ENCODE data around the gene RTN4R.
"Not testable (repeated sequence)": the region's sequence is repeated elsewhere in the genome, so short reads cannot be mapped to it uniquely, and the experiment has no call there.

Gene RTN4R

DNA sequence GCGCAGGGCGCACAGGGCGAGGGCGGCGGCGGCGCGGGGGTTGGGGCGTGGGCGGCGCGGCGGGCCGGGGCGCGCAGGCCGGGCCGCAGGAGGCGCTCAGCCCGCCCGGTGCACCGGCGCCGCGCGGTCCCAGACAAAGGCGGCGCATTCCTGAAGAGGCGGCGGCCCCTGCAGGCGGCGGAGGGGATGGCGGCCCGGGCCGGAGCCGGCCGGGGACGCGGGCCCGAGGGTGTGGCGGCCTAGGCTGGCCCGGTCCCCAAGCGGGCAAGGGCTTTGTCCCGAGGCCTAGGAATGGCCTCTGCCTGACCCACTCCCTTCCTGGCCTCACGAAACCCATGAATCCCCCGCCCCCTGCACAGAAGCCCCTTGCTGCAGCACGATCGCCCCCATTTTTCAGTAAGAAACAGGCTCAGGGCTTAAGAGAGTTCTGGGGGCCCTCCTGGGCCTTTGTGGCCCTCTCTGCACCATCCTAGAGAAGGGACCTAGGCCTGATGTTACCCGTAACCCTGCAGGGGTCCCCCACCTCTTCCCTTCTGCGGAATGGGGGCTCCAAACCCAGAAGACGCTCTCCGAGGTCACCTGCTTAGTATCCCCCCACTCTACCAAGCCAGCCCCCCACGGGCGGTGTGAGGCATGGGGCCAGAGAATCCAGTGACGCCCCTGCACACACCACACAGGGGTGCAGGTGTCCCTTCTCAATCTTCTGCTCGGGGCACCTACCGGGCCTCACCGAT, at the start of gene RTN4R:
Gene RTN4R (minus strand): TSS at position 40 of the 734 bp plus-strand sequence. CDS start 226 bp downstream, outside the sequence.
- peaks cover 6% of the 10 kb centered on the region for H3K4me1 Mint-ChIP-seq
- H3K27ac Mint-ChIP-seq: no peak within 1 kb of the TSS
- H3K9me3 Mint-ChIP-seq: no peaks in the 10 kb centered on the region
- H3K36me3 Mint-ChIP-seq: no peaks in the 10 kb centered on the region
- peaks cover 31% of the 10 kb centered on the region for H3K27me3 Mint-ChIP-seq
- CTCF ChIA-PET: no interaction called here
- peak within 1 kb of the TSS; percentile 70 for H3K4me3 Mint-ChIP-seq
- DNase-seq: peak; percentile 69

DNA sequence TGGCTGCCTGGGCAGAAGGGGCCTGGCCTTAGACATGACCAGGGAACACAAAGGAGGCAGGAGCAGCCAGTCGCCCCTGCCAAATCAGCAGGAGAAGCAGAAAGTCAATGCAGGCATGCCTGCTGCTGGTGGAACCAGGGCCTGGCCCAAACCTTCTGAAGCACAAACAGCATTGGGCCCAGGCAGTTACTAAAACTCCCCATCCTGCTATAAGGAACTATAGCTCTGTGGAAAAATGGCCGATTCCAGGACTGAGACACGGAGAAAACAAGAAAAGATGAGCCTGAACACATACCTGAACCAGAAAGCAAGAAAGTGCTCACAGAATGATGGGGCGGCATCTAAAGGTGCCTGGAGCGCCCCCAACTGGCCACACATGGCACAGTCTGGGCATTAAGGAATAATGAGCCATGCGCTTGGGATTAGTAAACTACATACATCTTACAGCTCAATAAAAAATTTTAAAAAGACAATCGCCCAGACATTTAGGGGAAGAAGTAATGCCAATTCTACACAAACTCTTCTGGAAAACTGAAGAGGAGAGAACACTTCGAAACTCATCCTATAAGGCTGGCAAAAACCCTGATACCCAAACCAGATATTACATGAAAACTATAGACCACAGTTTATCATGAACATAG, 49.4 kb upstream of the RTN4R start:
- H3K9me3 Mint-ChIP-seq, H3K27me3 Mint-ChIP-seq, H3K27ac Mint-ChIP-seq: not testable (repeated sequence)
- peak; percentile 60 for DNase-seq
- Mint-ChIP-seq H3K4me3 (peak overlapping the region; percentile 98), H3K4me1 (peaks cover 49% of the 10 kb centered on the region), H3K36me3 (peaks cover 18% of the 10 kb centered on the region)
- CTCF ChIA-PET: interaction anchor here (0.6 to 1.1 kb wide), 2 partner anchors 76 to 139 kb away, joined by 3 read pairs; partner anchors contain the start of gene ZNF74

GRCh38 chr22:20316844-20317401, 48.8 kb upstream of the RTN4R start:
- Mint-ChIP-seq H3K27me3 (no peaks in the 10 kb centered on the region), H3K9me3 (no peaks in the 10 kb centered on the region), H3K27ac (no peak overlapping the region), H3K4me1 (peaks cover 44% of the 10 kb centered on the region), H3K36me3 (peaks cover 18% of the 10 kb centered on the region), H3K4me3 (peak overlapping the region; percentile 18)
- CTCF ChIA-PET: interaction anchor here (1.1 kb wide), 1 partner anchor 140 kb away, joined by 3 read pairs; no protein-coding TSS in a partner anchor
- no peak for DNase-seq

- CTCF ChIA-PET: interaction anchor here (1.1 kb wide), 1 partner anchor 140 kb away, joined by 3 read pairs; no protein-coding TSS in a partner anchor
Measured at GRCh38 chr22:20316217-20316843, 48.2 kb upstream of the RTN4R start.

DNA sequence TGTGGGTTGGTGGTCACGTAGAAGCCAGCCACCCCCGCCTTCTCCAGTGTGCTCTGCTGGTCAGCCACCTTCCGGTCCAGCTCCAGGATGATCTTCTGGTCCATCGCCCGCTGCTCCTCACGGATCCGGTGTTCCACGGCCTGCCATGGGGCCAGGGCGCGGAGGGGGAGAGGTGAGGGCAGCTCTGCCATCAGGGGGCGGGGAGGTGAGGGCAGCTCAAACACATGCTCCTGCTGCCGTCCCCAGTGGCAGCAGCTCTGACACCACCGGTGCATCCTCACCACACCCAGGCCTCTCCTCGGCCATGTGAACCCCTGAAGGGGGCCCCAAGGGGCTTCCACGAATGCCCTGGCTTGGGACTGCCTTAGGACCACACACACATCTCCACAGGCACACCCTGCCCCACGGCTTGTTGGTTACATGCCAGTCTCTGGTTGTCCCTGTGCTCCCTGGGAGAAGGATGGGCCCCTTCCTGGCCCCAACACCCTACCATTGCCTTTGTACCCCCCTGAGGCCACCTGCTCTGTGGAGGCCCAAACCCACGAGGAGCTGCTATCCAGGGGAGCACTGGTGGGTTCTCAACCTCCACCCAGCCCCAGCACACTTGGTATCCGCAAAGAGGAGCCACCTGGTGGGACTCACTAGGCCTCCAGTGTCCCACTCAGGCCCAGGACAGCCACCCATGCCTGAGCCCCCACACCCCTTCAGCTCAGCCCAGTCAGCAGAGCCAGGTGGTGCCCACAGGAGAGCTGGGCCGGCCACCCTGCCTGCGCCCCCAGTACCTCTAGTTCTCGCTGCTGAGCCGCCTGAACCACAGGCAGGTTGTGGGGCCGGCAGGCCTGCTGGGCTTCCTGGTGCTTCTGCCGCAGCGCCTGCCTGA, 47.5 kb upstream of the RTN4R start:
- peak; percentile 4 for DNase-seq
- Mint-ChIP-seq H3K9me3 (no peaks in the 10 kb centered on the region), H3K4me3 (no peak overlapping the region), H3K4me1 (peaks cover 31% of the 10 kb centered on the region), H3K27ac (no peak overlapping the region), H3K27me3 (no peaks in the 10 kb centered on the region), H3K36me3 (peaks cover 10% of the 10 kb centered on the region)
- CTCF ChIA-PET: no interaction called here

More at GRCh38 chr22:20316217-20316843, 48.2 kb upstream of the RTN4R start:
- DNase-seq: no peak
- Mint-ChIP-seq H3K27ac (no peak overlapping the region), H3K4me3 (no peak overlapping the region), H3K27me3 (no peaks in the 10 kb centered on the region), H3K36me3 (peaks cover 13% of the 10 kb centered on the region), H3K4me1 (peaks cover 38% of the 10 kb centered on the region), H3K9me3 (no peaks in the 10 kb centered on the region)

DNA sequence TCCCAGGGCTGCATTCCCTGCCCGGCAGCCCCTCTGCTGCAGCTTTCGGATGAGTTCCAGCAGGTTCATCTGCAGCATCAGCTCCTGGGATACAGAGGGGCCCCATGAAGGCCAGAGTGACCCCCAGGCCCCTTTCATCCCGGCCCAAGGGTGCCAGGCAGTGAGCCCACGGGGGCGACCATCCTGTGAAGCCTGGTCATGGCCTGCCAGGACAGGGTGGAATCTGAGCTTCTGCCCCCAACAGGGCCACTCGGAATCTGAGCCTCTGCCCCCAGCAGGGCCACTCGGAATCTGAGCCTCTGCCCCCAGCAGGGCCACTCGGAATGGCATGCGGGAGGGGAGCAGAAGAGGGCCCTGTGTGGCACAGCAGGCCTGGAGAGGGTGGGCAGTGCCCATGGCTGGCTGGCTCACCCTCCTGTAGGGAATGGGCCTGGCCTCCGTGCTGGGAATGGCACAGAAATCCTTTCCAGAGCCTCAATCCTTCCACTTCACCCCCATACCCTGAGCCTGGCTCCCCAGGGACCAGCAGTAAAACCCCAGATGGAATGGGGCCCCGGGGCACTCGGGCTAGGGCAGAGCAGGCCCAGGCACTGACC, 46.7 kb upstream of the RTN4R start:
- H3K27me3 Mint-ChIP-seq, H3K4me3 Mint-ChIP-seq, H3K27ac Mint-ChIP-seq, H3K9me3 Mint-ChIP-seq, H3K36me3 Mint-ChIP-seq, CTCF ChIA-PET: not testable (repeated sequence)
- H3K4me1 Mint-ChIP-seq: peaks cover 29% of the 10 kb centered on the region
- DNase-seq: peak; percentile 14

DNA sequence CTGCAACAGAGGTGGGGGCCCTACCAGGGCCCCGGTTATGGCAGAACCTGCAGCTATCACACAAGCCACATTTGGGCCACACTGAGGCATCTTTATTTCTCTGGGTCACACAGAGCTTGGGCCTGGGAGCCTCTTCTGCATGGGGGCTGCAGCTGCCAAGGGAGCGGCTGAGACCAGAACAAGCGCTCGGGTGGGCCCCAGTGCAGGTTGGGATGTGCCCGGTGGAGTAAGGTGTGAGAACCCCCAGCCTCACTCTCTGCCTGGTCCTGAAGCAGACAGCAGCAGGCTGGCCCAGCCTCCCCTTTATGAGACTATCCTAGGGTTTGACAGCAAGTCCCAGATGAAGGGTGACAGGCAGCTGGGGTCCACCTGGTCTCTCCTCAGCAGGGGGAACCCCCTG, 46.1 kb upstream of the RTN4R start:
- H3K27me3 Mint-ChIP-seq, H3K36me3 Mint-ChIP-seq, DNase-seq, CTCF ChIA-PET, H3K9me3 Mint-ChIP-seq, H3K4me3 Mint-ChIP-seq, H3K27ac Mint-ChIP-seq: not testable (repeated sequence)
- peaks cover 25% of the 10 kb centered on the region for H3K4me1 Mint-ChIP-seq

DNA sequence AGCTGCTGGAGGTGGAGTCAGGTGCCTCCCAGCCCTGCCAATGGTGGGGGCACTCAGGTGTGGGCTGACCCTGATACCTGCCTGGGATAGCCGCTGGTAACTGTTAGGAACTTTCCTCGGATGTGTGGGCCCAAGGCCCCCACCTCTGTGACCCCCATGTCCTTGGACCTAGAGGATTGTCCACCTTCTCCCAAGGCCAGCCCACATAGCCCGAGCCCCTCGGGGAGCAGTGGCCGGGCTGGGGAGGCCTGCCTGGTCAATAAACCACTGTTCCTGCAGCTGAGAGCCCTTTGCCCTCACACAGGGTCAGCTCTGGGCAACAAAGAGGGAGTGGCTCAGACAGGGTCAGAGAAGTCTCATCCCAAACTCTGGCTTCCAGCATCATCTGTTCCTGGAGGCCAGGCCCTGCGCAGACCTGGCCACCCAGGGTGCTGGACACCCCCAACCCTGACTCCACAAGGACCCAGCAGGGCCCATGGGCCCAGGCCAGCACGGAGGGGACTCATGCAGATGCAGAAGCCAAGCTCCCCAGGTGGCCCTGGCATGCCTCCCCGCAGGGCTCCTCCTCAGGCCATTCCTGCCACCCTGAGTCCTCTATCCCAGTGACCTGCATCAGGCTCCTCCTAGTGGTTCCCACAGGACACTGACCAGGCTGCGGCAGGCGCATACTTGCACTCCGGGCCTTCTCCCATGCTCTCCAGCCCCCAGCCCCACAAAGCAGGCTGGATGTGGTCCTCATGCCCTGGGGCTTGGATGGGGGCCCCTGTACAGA, 45.4 kb upstream of the RTN4R start:
- H3K27ac Mint-ChIP-seq, H3K4me3 Mint-ChIP-seq, H3K9me3 Mint-ChIP-seq, CTCF ChIA-PET, H3K27me3 Mint-ChIP-seq, H3K36me3 Mint-ChIP-seq: not testable (repeated sequence)
- DNase-seq: peak; percentile 14
- peaks cover 21% of the 10 kb centered on the region for H3K4me1 Mint-ChIP-seq

- H3K4me1 Mint-ChIP-seq: peaks cover 12% of the 10 kb centered on the region
- H3K9me3 Mint-ChIP-seq: no peaks in the 10 kb centered on the region
- CTCF ChIA-PET: no interaction called here
- no peaks in the 10 kb centered on the region for H3K27me3 Mint-ChIP-seq
- peaks cover 2% of the 10 kb centered on the region for H3K36me3 Mint-ChIP-seq
- no peak overlapping the region for H3K4me3 Mint-ChIP-seq
- peak; percentile 20 for DNase-seq
- H3K27ac Mint-ChIP-seq: no peak overlapping the region
Measured at GRCh38 chr22:20312396-20313191, 44.5 kb upstream of the RTN4R start.

DNA sequence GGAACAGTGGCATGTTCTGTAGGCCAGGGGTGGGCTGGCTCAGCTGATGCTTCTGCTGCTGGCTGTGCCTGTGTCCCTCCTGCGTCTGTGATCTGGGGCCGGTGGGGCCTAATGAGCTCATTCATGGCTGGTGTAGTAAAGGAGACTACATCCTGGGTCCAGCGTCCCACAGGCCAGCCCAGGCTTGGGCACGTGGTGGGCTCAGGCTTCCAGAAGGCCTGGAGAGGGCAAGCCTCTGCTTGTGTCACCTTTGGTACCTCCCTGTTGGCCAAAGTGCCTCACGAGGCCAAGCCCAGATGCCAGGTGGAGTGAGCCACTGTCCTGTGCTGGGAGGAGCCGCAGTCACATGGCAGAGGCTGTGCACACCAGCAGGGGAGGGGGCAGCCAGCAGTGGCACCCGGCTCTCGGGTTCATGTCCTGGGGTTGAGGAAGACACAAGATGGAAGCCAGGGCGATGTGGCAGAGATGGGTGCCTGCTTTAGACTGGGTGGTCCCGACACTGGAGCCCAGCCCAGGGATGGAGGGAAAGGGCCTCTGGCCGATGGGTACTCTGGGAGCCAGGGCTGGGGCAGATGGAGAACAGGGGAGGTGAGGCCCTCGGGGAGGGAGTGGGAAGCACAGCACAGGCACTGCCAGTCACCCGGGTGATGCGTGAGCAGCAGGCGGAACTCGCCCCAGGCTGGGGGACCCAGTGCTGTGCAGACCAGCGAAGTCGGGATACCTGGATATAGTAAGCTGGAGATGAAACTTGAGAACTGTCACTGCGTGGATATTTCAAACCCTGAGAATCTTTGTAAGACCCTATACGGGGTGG, 43.3 kb upstream of the RTN4R start:
- peak overlapping the region; percentile 11 for H3K27ac Mint-ChIP-seq
- DNase-seq: peak; percentile 19
- H3K4me1 Mint-ChIP-seq, H3K9me3 Mint-ChIP-seq, H3K27me3 Mint-ChIP-seq, H3K36me3 Mint-ChIP-seq, H3K4me3 Mint-ChIP-seq: not testable (repeated sequence)
- CTCF ChIA-PET: interaction anchor here (1.5 kb wide), 1 partner anchor 107 kb away, joined by 4 read pairs; no protein-coding TSS in a partner anchor

GRCh38 chr22:20310773-20311172, 42.7 kb upstream of the RTN4R start:
- H3K36me3 Mint-ChIP-seq, H3K4me3 Mint-ChIP-seq, H3K4me1 Mint-ChIP-seq, H3K27me3 Mint-ChIP-seq, H3K9me3 Mint-ChIP-seq, H3K27ac Mint-ChIP-seq: not testable (repeated sequence)
- DNase-seq: peak; percentile 13
- CTCF ChIA-PET: interaction anchor here (1.5 kb wide), 1 partner anchor 107 kb away, joined by 4 read pairs; no protein-coding TSS in a partner anchor

DNA sequence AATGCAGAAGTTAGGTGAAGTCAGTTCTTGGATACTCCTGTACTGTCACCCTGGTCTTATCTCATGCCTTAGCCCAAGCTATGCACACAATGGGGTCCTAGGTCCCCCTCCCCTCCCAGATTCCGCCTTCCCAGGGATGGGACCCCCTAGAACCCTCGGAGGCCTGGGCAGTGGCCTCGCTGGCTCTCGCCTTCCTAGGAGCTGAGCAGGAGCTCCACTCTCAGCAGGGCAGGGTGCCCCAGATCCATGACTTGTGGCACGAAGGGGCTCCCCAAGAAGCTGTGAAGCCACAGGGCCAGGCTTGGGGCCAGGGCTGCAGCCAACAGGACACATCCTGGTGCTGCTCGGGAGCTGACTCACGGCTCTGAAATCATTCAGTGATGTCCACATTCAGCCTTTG, 42.1 kb upstream of the RTN4R start:
- CTCF ChIA-PET: interaction anchor here (1.5 kb wide), 1 partner anchor 108 kb away, joined by 4 read pairs; no protein-coding TSS in a partner anchor
- H3K4me3 Mint-ChIP-seq, H3K36me3 Mint-ChIP-seq, H3K27me3 Mint-ChIP-seq, H3K27ac Mint-ChIP-seq, H3K4me1 Mint-ChIP-seq, H3K9me3 Mint-ChIP-seq: not testable (repeated sequence)
- peak; percentile 5 for DNase-seq
